Esophagus squamous epithelium (tissue), 5 donors: ENCODE measurements around the gene TRIM29. TPM values are rescaled to one million over a fixed set of nuclear protein-coding genes. Genes with fewer than 3 reads are reported as not detected.

Experiments used
- DNase-seq: peaks from one replicate; lab custom pipeline; 2025; lab: John Stamatoyannopoulos, UW
- H3K27ac ChIP-seq, 4 donors: fragments of 200-600 bp; sonication (generic); one replicate each; pipeline ENCODE4 v1.5.1; 2016 to 2019; ENCODE audit warnings: mild to moderate bottlenecking in 1 of 4
- H3K27me3 ChIP-seq, 4 donors: fragments of 200-600 bp; sonication (generic); 1 replicate in 3 of 4; 2 replicates in 1 of 4; pipeline versions ENCODE4 v1.5.1 to v1.6.0; 2017 to 2021; ENCODE audit warnings: antibody characterized with exemption in 1 of 4
- H3K36me3 ChIP-seq, 3 donors: fragments of 200-600 bp; sonication (generic); one replicate each; pipeline ENCODE4 v1.5.1; 2016 to 2019
- H3K4me1 ChIP-seq, 3 donors: fragments of 200-600 bp; sonication (generic); one replicate each; pipeline ENCODE4 v1.5.1; 2017 to 2019
- H3K4me3 ChIP-seq, 4 donors: fragments of 200-600 bp; sonication (generic); 1 replicate in 3 of 4; 2 replicates in 1 of 4; pipeline ENCODE4 v1.5.1; 2016 to 2019; ENCODE audit warnings: mild to moderate bottlenecking in 2 of 4, moderate library complexity in 1 of 4
- H3K9me3 ChIP-seq, 3 donors: fragments of 200-600 bp; sonication (generic); one replicate each; pipeline ENCODE4 v1.5.1; 2016 to 2019
- CTCF ChIP-seq, 6 experiments: fragments of 450-650 bp in 4 of 6; fragments of 200-600 bp in 2 of 6; sonication (generic) in 2 of 6; IDR thresholded peaks; one replicate each; pipeline ENCODE4 v1.5.1; 2016 to 2019; ENCODE audit warnings: antibody characterized with exemption in 6 of 6, mild to moderate bottlenecking in 4 of 6, moderate library complexity in 4 of 6
- POLR2A ChIP-seq, 4 donors: fragments of 450-650 bp; IDR thresholded peaks; one replicate each; pipeline ENCODE4 v1.6.1; 2017; ENCODE audit warnings: antibody characterized with exemption in 4 of 4, mild to moderate bottlenecking in 4 of 4, moderate library complexity in 3 of 4
- WGBS, 2 donors: methylation state at CpG; one replicate each; pipeline ENCODE4 v1.1.5; 2018; 5-methylcytosine and 5-hydroxymethylcytosine counted together
- intact Hi-C: fragments of 100-400 bp; cut with DNase I; formaldehyde crosslinking; loops from one replicate; pipeline ENCODE4 v1.15.0; 2022
- total RNA-seq, 4 donors: library from RNA; depleted of rRNA; stranded (reverse); fragments of >200 nt; gene quantifications; one replicate each; pipeline ENCODE4 v1.1.0, GENCODE V29; 2016
- donor health status: DM: yes; HTN: yes; CAD: no.

The TRIM29 gene
- total RNA-seq, 4 donors from 2014 or later: 691 to 1,472 (median 816) TPM

- no peaks in the 10 kb centered on the region for H3K9me3 ChIP-seq
- DNase-seq: no peak
- TF ChIP-seq CTCF (IDR thresholded peaks at IDR 0.05) (no peak), POLR2A (IDR thresholded peaks at IDR 0.05) (no peak)
- H3K36me3 ChIP-seq: peaks cover 0 to 78% (median 22%) of the 10 kb centered on the region in 3 donors
- no peaks in the 10 kb centered on the region for H3K27me3 ChIP-seq
- 70 to 85% methylated on average over 5 to 7 of the region's 8 CpGs for WGBS, 2 donors
- H3K4me3 ChIP-seq: peak overlapping the region in 3 of 4 donors; percentile 63 to 78 (median 70)
- peaks cover 27 to 76% (median 33%) of the 10 kb centered on the region in 3 donors for H3K4me1 ChIP-seq
- H3K27ac ChIP-seq: peak overlapping the region; percentile 88 to 97 (median 94)
- intact Hi-C loops: no loop called here
Observed at GRCh38 chr11:120130176-120130980, 7.5 kb downstream of the TRIM29 start.

- peak overlapping the region; percentile 88 to 97 (median 94) for H3K27ac ChIP-seq
- peaks cover 34 to 84% (median 41%) of the 10 kb centered on the region in 3 donors for H3K4me1 ChIP-seq
- H3K4me3 ChIP-seq: peak overlapping the region in 3 of 4 donors; percentile 63 to 78 (median 70)
- no peak for DNase-seq
- WGBS, 2 donors: 31% methylated on average over 6 of the region's 9 CpGs; no CpG with 5 or more reads in 1 of the 2 donors
- intact Hi-C loops: no loop called here
- TF ChIP-seq POLR2A (IDR thresholded peaks at IDR 0.05): no peak
- peaks cover 0 to 73% (median 22%) of the 10 kb centered on the region in 3 donors for H3K36me3 ChIP-seq
- H3K27me3 ChIP-seq: no peaks in the 10 kb centered on the region
- H3K9me3 ChIP-seq: no peaks in the 10 kb centered on the region
Observed at GRCh38 chr11:120129570-120129969, 8.3 kb downstream of the TRIM29 start.

- no peaks in the 10 kb centered on the region for H3K9me3 ChIP-seq
- no peak for DNase-seq
- H3K27me3 ChIP-seq: no peaks in the 10 kb centered on the region
- peaks cover 35 to 93% (median 51%) of the 10 kb centered on the region in 3 donors for H3K4me1 ChIP-seq
- intact Hi-C loops: no loop called here
- WGBS, 2 donors: 35 to 45% methylated on average over 10 to 13 of the region's 14 CpGs
- H3K4me3 ChIP-seq: peak overlapping the region in 3 of 4 donors; percentile 13 to 70 (median 63)
- peak overlapping the region; percentile 88 to 97 (median 94) for H3K27ac ChIP-seq
- H3K36me3 ChIP-seq: peaks cover 0 to 63% (median 20%) of the 10 kb centered on the region in 3 donors
- TF ChIP-seq CTCF (IDR thresholded peaks at IDR 0.05): peak in 1 of 6 experiments; percentile 6
- TF ChIP-seq POLR2A (IDR thresholded peaks at IDR 0.05): peak in 2 of 4 donors; percentile 53 to 62
Observed at GRCh38 chr11:120128392-120129119, 9.4 kb downstream of the TRIM29 start.

GRCh38 chr11:120127236-120127635 lies 10.7 kb downstream of the TRIM29 start:
- Histone ChIP-seq H3K4me3 (no peak overlapping the region), H3K9me3 (no peaks in the 10 kb centered on the region), H3K4me1 (peaks cover 41 to 100% (median 62%) of the 10 kb centered on the region in 3 donors), H3K27ac (peak overlapping the region; percentile 88 to 97 (median 94)), H3K27me3 (no peaks in the 10 kb centered on the region), H3K36me3 (peaks cover 0 to 67% (median 14%) of the 10 kb centered on the region in 3 donors)
- no peak for TF ChIP-seq POLR2A (IDR thresholded peaks at IDR 0.05)
- no peak for TF ChIP-seq CTCF (IDR thresholded peaks at IDR 0.05)
- WGBS, 2 donors: 85 to 93% methylated on average over 6 to 7 of the region's 7 CpGs
- DNase-seq: no peak
- intact Hi-C loops: no loop called here

- TF ChIP-seq CTCF (IDR thresholded peaks at IDR 0.05) (no peak), POLR2A (IDR thresholded peaks at IDR 0.05) (no peak)
- no peak overlapping the region for H3K4me3 ChIP-seq
- DNase-seq: no peak
- H3K9me3 ChIP-seq: no peaks in the 10 kb centered on the region
- peaks cover 43 to 100% (median 63%) of the 10 kb centered on the region in 3 donors for H3K4me1 ChIP-seq
- no peaks in the 10 kb centered on the region for H3K27me3 ChIP-seq
- 70 to 78% methylated on average over 4 of the region's 4 CpGs for WGBS, 2 donors
- intact Hi-C loops: no loop called here
- peaks cover 0 to 64% (median 14%) of the 10 kb centered on the region in 3 donors for H3K36me3 ChIP-seq
- H3K27ac ChIP-seq: peak overlapping the region; percentile 88 to 97 (median 94)
Observed at GRCh38 chr11:120126620-120127019, 11.3 kb downstream of the TRIM29 start.
